ENCODE data around the gene THAP12.

The THAP12 gene

DNA sequence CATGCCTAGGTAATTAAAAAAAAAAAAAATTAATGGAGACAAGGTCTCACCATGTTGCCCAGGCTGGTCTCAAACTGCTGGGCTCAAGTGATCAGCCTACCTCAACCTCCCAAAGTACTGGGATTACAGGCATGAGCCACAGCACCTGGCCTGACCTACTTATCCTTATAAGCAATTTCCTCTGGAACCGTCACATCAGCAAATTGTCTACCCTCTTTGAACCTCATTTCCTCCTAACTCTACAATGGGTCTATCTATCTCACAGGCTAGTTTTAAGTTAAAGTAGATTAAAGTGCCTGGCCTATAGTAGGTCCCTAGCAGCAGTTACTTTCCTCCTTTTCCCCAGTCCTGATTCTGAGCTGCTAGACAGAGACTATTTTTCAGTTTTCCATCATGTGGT is 43.5 kb downstream of the THAP12 start:
- TF ChIP-seq, protein P1, sequence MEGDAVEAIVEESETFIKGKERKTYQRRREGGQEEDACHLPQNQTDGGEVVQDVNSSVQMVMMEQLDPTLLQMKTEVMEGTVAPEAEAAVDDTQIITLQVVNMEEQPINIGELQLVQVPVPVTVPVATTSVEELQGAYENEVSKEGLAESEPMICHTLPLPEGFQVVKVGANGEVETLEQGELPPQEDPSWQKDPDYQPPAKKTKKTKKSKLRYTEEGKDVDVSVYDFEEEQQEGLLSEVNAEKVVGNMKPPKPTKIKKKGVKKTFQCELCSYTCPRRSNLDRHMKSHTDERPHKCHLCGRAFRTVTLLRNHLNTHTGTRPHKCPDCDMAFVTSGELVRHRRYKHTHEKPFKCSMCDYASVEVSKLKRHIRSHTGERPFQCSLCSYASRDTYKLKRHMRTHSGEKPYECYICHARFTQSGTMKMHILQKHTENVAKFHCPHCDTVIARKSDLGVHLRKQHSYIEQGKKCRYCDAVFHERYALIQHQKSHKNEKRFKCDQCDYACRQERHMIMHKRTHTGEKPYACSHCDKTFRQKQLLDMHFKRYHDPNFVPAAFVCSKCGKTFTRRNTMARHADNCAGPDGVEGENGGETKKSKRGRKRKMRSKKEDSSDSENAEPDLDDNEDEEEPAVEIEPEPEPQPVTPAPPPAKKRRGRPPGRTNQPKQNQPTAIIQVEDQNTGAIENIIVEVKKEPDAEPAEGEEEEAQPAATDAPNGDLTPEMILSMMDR (IDR thresholded peaks at IDR 0.05) = no peak
- TF ChIP-seq ZFX (IDR thresholded peaks at IDR 0.05; ENCODE audit: borderline replicate concordance) = no peak
- H3K27ac ChIP-seq = no peak overlapping the region

DNA sequence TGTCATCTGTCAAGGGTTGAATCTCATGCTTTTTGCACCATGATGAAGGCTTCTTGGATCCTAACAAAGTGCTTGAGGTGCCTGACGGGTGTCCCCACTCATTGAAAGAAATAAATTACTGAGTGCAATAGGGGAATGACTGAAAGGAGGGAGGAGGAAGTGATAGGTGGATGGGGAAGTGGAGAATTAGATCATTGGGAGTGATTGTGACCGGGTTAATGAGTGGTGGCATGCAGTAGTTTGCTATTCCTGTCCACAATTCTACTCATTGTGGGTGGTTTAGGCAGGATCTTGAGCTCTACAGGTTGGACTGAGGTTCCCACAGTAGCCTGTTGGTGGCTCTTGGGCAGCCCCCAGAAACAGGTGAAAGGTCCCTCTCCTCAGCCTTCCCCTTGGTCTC is 44.3 kb downstream of the THAP12 start:
- TF ChIP-seq ZFX (IDR thresholded peaks at IDR 0.05; ENCODE audit: borderline replicate concordance) = no peak
- TF ChIP-seq, protein P1 (IDR thresholded peaks at IDR 0.05) = no peak
- no peak overlapping the region for H3K27ac ChIP-seq

DNA sequence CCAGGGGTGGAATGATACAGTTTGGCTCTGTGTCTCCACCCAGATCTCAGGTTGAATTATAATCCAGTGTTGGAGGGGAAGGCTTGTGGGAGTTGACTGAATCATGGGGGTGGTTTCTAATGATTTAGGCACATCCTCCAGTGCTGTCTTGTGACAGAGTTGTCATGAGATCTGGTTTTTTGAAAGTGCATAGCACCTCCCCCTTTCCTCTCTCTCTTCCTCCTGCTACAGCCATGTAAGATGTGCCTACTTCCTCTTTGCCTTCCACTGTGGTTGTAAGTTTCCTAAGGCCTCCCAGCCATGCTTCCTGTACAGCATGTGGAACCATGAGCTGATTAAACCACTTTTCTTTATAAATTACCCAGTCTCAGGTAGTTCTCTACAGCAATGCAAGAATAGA is 45.1 kb downstream of the THAP12 start:
- H3K27ac ChIP-seq = no peak overlapping the region
- TF ChIP-seq, protein P1 (IDR thresholded peaks at IDR 0.05) = no peak
- no peak for TF ChIP-seq ZFX (IDR thresholded peaks at IDR 0.05; ENCODE audit: borderline replicate concordance)

DNA sequence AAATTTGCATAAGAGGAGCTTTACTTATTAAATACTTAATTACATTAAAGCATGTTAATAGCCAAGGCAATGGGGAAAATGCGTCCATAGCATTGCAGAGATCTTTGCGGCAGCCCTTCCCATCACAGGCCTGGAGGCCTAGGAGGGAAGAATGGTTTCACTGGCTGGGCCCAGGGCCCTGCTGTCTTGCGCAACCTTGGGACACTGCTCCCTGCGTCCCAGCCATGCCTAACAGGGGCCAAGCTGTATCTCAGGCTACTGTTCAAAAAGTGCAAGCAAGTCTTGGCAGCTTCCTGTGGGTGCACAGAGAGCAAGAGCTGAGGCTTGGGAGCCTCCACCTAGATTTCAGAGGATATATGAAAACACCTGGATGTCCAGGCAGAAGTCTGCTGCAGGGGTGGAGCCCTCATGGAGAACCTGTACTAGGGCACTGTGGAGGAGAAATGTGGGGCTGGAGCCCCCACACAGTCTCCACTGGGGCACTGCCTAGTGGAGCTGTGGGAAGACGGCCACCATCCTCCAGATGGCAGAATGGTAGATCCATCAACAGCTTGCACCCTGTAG is 46.0 kb downstream of the THAP12 start:
- no peak overlapping the region for H3K27ac ChIP-seq
- no peak for TF ChIP-seq ZFX (IDR thresholded peaks at IDR 0.05; ENCODE audit: borderline replicate concordance)
- TF ChIP-seq, protein P1 (IDR thresholded peaks at IDR 0.05) = no peak

DNA sequence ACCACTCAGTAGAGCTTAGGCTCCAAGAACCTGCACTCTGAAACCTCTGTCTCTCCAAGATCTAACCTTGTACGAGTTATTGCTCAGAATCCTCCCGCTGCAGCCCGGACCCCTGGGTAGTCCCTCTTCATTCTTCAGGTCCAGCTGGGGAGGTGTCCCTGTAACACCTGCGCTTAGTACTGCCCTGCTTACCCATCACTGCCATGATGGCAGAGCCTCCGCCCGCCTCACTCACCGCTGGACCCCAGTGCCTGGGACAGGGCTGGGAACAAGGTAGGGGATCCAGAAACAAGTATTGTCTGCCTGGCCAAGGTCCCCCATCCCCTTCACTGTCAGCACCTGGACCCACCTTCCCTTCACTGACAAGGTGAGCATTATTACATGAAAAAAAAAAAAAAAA is 50.3 kb downstream of the THAP12 start:
- TF ChIP-seq, protein P1 (IDR thresholded peaks at IDR 0.05) = no peak
- no peak for TF ChIP-seq ZFX (IDR thresholded peaks at IDR 0.05; ENCODE audit: borderline replicate concordance)
- H3K27ac ChIP-seq = no peak overlapping the region

DNA sequence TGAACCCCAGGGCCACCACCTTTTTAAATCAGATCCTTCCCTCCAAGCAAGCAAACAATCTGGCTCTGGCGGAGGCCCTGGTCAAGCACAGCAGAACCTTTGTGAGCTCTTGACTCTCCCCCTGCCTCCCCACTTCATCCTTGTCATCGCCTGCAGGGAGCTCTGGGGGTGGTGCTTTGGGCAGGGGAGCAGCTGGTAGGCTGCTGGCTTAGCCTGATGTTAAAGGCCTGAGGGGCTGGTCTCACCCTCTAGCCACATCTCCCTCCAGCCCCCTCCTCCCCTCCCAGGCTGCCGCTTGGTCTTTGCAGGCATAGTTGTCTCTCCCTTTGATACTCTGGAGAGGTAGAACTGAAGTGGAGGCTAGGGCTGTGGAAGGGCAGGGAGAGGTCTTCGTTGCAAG is 50.9 kb downstream of the THAP12 start:
- TF ChIP-seq, protein P1 (IDR thresholded peaks at IDR 0.05) = no peak
- TF ChIP-seq ZFX (IDR thresholded peaks at IDR 0.05; ENCODE audit: borderline replicate concordance) = no peak

DNA sequence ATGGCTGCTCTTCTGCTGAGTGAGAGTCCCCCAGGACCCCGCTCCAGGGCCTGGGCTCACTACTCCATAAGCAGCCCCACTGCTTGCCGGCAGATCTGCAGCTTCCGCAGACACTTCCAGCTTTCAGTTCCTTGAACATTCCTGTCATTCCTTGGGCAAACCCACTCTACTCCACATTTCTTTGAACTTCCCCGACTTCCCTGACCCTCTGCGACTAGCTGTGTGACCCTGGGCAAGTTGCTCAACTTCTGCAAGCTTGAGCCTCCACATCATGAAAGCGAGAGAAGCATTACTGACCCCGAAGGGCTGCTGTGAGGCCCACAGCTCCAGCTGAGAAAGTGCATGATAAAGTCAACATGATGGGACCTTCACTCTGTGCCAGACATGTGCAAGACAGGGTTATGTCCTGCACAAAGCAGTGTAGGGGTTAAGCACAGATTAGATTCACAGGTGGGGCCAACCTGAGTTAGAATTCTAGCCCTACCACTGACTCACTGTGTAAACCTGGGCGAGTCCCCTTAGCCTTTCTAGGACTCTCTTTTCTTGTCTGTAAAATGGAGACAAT is 51.8 kb downstream of the THAP12 start:
- no peak for TF ChIP-seq ZFX (IDR thresholded peaks at IDR 0.05; ENCODE audit: borderline replicate concordance)
- TF ChIP-seq, protein P1 (IDR thresholded peaks at IDR 0.05) = no peak
- no peak overlapping the region for H3K27ac ChIP-seq

More for the DNA sequence above, 50.9 kb downstream of the THAP12 start:
- no peak overlapping the region for H3K27ac ChIP-seq

Measured in 22Rv1 (cell line).